HS-27A (cell line): ENCODE measurements around the gene ORC3.
"Not testable (repeated sequence)": the region's sequence is repeated elsewhere in the genome, so short reads cannot be mapped to it uniquely, and the experiment has no call there.

Experiments
- DNase-seq: peaks from one replicate; pipeline ENCODE4 v3.0.0-alpha.2; 2012; ENCODE audit warnings: low read depth, missing footprints

ORC3 gene

GRCh38 chr6:87697581-87698546 is 107.9 kb downstream of the ORC3 start:
- DNase-seq, result no peak

- no peak for DNase-seq
Observed at GRCh38 chr6:87698547-87699006, 108.6 kb downstream of the ORC3 start.

- DNase-seq, result no peak
Observed at GRCh38 chr6:87699576-87699975, 109.6 kb downstream of the ORC3 start.

GRCh38 chr6:87700397-87701343 is 110.7 kb downstream of the ORC3 start:
- no peak for DNase-seq

GRCh38 chr6:87701344-87701675 is 111.4 kb downstream of the ORC3 start:
- DNase-seq, result no peak

- peak; percentile 78 for DNase-seq
Observed at GRCh38 chr6:87701676-87702588, 112.0 kb downstream of the ORC3 start, which contains the start of gene AKIRIN2. TSS of gene AKIRIN2 (minus strand) at chr6:87702233. CDS start at chr6:87701684, 549 bp downstream.

GRCh38 chr6:87702589-87702945 is 112.6 kb downstream of the ORC3 start:
- no peak for DNase-seq

- not testable (repeated sequence) for DNase-seq
Observed at GRCh38 chr6:87703039-87703438, 113.1 kb downstream of the ORC3 start.

- no peak for DNase-seq
Observed at GRCh38 chr6:87705070-87705691, 115.2 kb downstream of the ORC3 start.

- DNase-seq, result no peak
Observed at GRCh38 chr6:87706187-87706966, 116.4 kb downstream of the ORC3 start.

- not testable (repeated sequence) for DNase-seq
Observed at GRCh38 chr6:87708581-87709427, 118.9 kb downstream of the ORC3 start.

GRCh38 chr6:87710090-87710489 is 120.2 kb downstream of the ORC3 start:
- DNase-seq, result no peak

- DNase-seq, result not testable (repeated sequence)
Observed at GRCh38 chr6:87712713-87713112, 122.8 kb downstream of the ORC3 start.

- DNase-seq, result no peak
Observed at GRCh38 chr6:87714093-87714842, 124.3 kb downstream of the ORC3 start.
